ENCODE data around the gene UFC1.
A peak's percentile ranks its signal among the peaks of the same experiment; 100 is the strongest.

UFC1 gene

GRCh38 chr1:161193561-161194235 is 39.9 kb downstream of the UFC1 start:
- Histone ChIP-seq H3K36me3 (ENCODE audit: control insufficient read depth, insufficient read depth, low read length) (no peaks in the 10 kb centered on the region), H3K9me3 (ENCODE audit: control insufficient read depth, low read length) (no peaks in the 10 kb centered on the region), H3K27ac (ENCODE audit: low read depth, low read length, severe bottlenecking) (no peak overlapping the region), H3K4me1 (ENCODE audit: control insufficient read depth, insufficient read depth, low read length, poor library complexity, severe bottlenecking) (peaks cover 18% of the 10 kb centered on the region), H3K4me3 (ENCODE audit: extremely low read depth, insufficient read depth, low read length, poor library complexity, severe bottlenecking) (no peak overlapping the region)
- 95 to 98% methylated on average over 15 to 21 of the region's 21 CpGs for WGBS, 2 experiments (ENCODE audit: insufficient coverage in 2 of 2)

GRCh38 chr1:161195171-161195570 is 41.4 kb downstream of the UFC1 start:
- Histone ChIP-seq H3K9me3 (ENCODE audit: control insufficient read depth, low read length) (no peaks in the 10 kb centered on the region), H3K27ac (ENCODE audit: low read depth, low read length, severe bottlenecking) (no peak overlapping the region), H3K4me1 (ENCODE audit: control insufficient read depth, insufficient read depth, low read length, poor library complexity, severe bottlenecking) (peaks cover 18% of the 10 kb centered on the region), H3K36me3 (ENCODE audit: control insufficient read depth, insufficient read depth, low read length) (no peaks in the 10 kb centered on the region), H3K4me3 (ENCODE audit: extremely low read depth, insufficient read depth, low read length, poor library complexity, severe bottlenecking) (no peak overlapping the region)
- WGBS, 2 experiments (ENCODE audit: insufficient coverage in 2 of 2), result 100% methylated on average over 3 of the region's 4 CpGs

DNA sequence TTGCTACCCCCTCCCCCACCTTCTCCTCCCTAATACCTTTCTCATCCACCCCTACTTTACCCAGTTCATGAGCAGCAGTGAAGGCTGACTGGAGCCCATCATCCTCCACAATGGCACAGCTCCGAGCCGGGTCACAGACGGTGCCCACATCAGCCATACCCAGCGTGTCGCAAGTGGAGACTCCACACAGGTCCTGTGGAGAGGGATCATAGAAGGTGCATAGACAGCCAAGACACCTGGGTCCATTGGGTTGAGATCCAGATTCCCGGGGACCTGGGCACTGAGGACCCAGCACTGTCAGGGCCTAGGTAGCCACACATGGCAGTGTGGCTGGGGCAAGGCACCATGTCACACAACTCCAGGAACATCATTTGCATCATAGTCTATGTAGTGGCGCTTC is 42.3 kb downstream of the UFC1 start:
- Histone ChIP-seq H3K27ac (ENCODE audit: low read depth, low read length, severe bottlenecking) (no peak overlapping the region), H3K4me1 (ENCODE audit: control insufficient read depth, insufficient read depth, low read length, poor library complexity, severe bottlenecking) (peaks cover 19% of the 10 kb centered on the region), H3K9me3 (ENCODE audit: control insufficient read depth, low read length) (no peaks in the 10 kb centered on the region), H3K36me3 (ENCODE audit: control insufficient read depth, insufficient read depth, low read length) (no peaks in the 10 kb centered on the region), H3K4me3 (ENCODE audit: extremely low read depth, insufficient read depth, low read length, poor library complexity, severe bottlenecking) (no peak overlapping the region)
- 97 to 98% methylated on average over 5 to 6 of the region's 7 CpGs for WGBS, 2 experiments (ENCODE audit: insufficient coverage in 2 of 2)

DNA sequence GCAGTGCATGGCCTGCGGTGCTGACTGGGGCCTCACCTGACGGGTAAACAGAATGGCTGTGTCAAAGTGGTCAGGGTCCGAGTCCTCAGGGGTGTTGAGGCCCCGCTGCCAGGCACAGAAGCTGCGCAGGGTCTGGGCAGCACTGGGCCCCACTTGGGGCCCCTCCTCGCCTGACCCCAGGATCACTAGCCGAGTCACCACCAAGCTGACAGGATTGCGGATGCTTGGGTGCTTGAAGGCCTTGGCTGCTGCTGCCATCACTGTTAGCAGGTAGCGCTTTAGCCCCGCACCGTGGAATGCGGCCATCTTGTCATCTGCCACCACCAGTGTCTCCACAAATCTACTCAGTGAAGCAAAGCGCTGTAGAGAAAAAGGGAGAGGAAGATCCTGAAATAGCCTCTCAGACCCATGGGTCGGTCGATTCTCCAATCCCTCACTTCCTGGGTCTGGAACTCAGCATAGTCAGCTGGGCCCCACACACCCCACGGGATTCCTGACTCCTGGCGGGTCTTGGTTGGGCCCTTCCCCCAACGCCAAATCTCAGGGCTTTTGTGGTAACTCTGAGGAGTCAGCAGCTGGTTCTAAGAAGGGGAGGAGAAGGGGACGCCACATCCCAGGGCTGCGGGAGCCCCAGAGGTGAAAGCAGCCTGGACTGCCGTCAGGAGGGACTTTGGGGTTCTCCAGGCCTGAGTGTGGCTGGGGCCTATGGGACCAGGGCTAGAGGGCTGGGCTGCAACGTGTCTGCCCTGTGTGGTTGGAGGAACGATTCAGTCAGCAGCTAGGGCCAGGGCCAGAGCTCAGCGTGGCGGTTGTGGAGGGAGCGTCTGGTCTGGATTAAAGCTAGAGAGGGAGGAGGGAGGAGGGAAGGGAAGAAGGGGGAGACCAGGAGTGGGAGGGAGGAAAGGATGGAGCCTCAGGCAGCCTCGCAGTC is 43.0 kb downstream of the UFC1 start:
- Histone ChIP-seq H3K4me3 (ENCODE audit: extremely low read depth, insufficient read depth, low read length, poor library complexity, severe bottlenecking) (no peak overlapping the region), H3K27ac (ENCODE audit: low read depth, low read length, severe bottlenecking) (peak overlapping the region; percentile 85), H3K36me3 (ENCODE audit: control insufficient read depth, insufficient read depth, low read length) (no peaks in the 10 kb centered on the region), H3K9me3 (ENCODE audit: control insufficient read depth, low read length) (no peaks in the 10 kb centered on the region), H3K4me1 (ENCODE audit: control insufficient read depth, insufficient read depth, low read length, poor library complexity, severe bottlenecking) (peaks cover 26% of the 10 kb centered on the region)
- WGBS, 2 experiments (ENCODE audit: insufficient coverage in 2 of 2), result 82% methylated on average over 19 to 22 of the region's 27 CpGs

DNA sequence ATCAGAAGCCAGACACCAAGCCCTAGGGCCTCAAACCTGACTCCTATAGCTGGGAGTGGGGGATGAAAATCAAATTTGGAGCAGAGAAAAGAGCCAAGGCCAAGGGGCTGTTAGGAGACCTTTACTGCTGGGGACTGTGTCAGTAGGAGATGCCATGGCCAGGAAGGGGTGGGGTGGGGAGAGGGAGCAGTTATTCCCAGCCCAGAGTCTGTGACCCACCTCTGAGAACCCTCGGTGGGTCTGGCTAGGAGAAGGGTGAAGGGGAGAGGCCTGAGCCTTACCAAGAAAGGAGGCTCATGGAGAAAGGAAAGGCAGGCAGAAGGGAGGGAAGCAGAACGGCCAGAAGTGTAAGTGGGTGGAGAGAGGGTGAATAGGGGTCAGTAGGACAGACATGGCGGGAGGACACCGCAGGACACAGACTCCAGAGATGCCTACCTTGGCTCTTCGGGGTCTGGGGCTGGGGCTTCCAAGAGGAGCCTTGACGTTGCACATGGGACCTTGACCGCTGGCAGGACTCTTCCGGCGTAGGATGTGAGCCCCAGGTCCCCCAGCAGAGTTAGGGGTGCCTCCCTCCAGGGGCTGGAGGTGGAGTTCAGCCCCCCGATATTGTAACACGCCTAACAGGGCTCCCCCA is 43.9 kb downstream of the UFC1 start:
- WGBS, 2 experiments (ENCODE audit: insufficient coverage in 2 of 2), result 92 to 93% methylated on average over 9 to 10 of the region's 11 CpGs

DNA sequence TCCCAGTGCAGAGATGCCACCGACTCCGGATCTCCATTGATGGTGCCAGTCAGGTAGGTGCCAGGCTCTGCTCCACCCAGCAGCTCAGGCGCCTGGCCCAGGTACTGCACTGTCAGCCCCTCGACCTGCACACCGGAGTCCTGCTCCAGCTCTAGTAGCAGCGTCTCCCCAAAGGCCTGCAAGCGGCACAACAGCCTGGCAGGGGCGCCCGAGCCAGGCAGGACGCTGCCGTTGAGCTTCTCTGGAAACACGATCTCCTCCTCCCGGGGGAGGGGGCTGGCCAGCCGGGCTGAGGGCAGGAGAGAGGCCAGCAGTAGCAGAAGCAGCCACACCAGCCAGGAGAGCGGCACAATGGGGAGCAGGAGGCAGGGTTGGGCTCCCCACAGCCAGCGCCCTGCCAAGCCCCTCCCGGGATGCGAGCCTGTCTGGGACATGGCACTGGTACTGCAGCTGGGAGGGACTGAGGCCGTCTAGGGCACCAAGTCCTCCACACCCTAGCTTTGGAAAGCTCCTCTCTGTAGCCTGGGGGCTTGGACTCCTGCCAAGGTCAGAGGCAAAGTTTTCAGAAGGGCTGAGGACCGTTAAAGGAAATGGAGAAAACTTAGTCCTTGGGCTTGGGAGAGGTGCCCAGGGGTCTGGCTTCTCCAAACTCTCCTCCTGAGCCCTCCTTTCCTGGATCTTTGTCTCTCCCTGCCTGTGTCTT is 44.6 kb downstream of the UFC1 start:
- Histone ChIP-seq H3K9me3 (ENCODE audit: control insufficient read depth, low read length) (no peaks in the 10 kb centered on the region), H3K4me1 (ENCODE audit: control insufficient read depth, insufficient read depth, low read length, poor library complexity, severe bottlenecking) (peaks cover 30% of the 10 kb centered on the region), H3K4me3 (ENCODE audit: extremely low read depth, insufficient read depth, low read length, poor library complexity, severe bottlenecking) (peak overlapping the region; percentile 16), H3K36me3 (ENCODE audit: control insufficient read depth, insufficient read depth, low read length) (peaks cover 2% of the 10 kb centered on the region), H3K27ac (ENCODE audit: low read depth, low read length, severe bottlenecking) (peak overlapping the region; percentile 2)
- 33 to 38% methylated on average over 16 to 18 of the region's 20 CpGs for WGBS, 2 experiments (ENCODE audit: insufficient coverage in 2 of 2)

More for the DNA sequence above, 43.9 kb downstream of the UFC1 start:
- Histone ChIP-seq H3K4me3 (ENCODE audit: extremely low read depth, insufficient read depth, low read length, poor library complexity, severe bottlenecking) (peak overlapping the region; percentile 2), H3K27ac (ENCODE audit: low read depth, low read length, severe bottlenecking) (peak overlapping the region; percentile 85), H3K9me3 (ENCODE audit: control insufficient read depth, low read length) (no peaks in the 10 kb centered on the region), H3K4me1 (ENCODE audit: control insufficient read depth, insufficient read depth, low read length, poor library complexity, severe bottlenecking) (peaks cover 28% of the 10 kb centered on the region), H3K36me3 (ENCODE audit: control insufficient read depth, insufficient read depth, low read length) (no peaks in the 10 kb centered on the region)

GRCh38 chr1:161198897-161199431 is 45.2 kb downstream of the UFC1 start, which contains the start of gene ADAMTS4:
Gene ADAMTS4 (minus strand): TSS chr1:161199054. CDS start chr1:161198627, 427 bp downstream.
- WGBS, 2 experiments (ENCODE audit: insufficient coverage in 2 of 2), result 60 to 68% methylated on average over 7 to 9 of the region's 11 CpGs
- peaks cover 32% of the 10 kb centered on the region for H3K4me1 ChIP-seq (ENCODE audit: control insufficient read depth, insufficient read depth, low read length, poor library complexity, severe bottlenecking)
- peaks cover 8% of the 10 kb centered on the region for H3K36me3 ChIP-seq (ENCODE audit: control insufficient read depth, insufficient read depth, low read length)
- no peaks in the 10 kb centered on the region for H3K9me3 ChIP-seq (ENCODE audit: control insufficient read depth, low read length)
- peak within 1 kb of the TSS; percentile 16 for H3K4me3 ChIP-seq (ENCODE audit: extremely low read depth, insufficient read depth, low read length, poor library complexity, severe bottlenecking)
- H3K27ac ChIP-seq (ENCODE audit: low read depth, low read length, severe bottlenecking), result peak within 1 kb of the TSS; percentile 88

- H3K4me1 ChIP-seq (ENCODE audit: control insufficient read depth, insufficient read depth, low read length, poor library complexity, severe bottlenecking), result peaks cover 32% of the 10 kb centered on the region
- 68 to 80% methylated on average over 1 to 5 of the region's 5 CpGs for WGBS, 2 experiments (ENCODE audit: insufficient coverage in 2 of 2)
- H3K9me3 ChIP-seq (ENCODE audit: control insufficient read depth, low read length), result no peaks in the 10 kb centered on the region
- peaks cover 15% of the 10 kb centered on the region for H3K36me3 ChIP-seq (ENCODE audit: control insufficient read depth, insufficient read depth, low read length)
- no peak overlapping the region for H3K4me3 ChIP-seq (ENCODE audit: extremely low read depth, insufficient read depth, low read length, poor library complexity, severe bottlenecking)
- H3K27ac ChIP-seq (ENCODE audit: low read depth, low read length, severe bottlenecking), result peak overlapping the region; percentile 88
These were observed 45.8 kb downstream of the UFC1 start for GRCh38 chr1:161199506-161200139.

DNA sequence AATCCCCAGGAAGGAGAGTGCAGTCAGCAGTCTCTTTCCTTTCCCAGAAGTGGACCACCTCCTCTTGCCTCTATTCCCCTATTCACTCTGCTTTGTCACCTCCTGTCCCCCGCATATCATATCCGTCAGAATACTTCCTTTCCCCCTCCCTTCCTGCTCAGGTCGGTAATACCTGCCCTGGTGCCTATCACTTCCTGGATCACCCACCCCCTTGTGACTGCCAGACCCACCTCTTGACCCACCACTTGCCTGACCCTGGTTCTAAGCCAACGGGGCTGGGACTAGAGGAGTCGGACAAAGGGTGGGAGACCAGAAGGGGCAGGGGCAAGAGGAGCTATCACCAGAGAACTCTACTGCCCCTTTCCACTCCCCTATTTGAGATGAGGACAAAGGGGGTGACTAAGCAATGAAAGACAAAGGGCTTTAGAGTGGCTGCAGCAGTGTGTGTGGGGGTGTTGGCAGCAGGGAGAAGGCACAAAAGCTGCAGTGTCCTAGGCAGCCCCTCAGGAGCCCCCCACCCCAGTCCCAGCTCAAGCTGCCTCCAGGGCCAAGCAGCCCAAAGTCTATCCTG is 46.7 kb downstream of the UFC1 start:
- Histone ChIP-seq H3K27ac (ENCODE audit: low read depth, low read length, severe bottlenecking) (peak overlapping the region; percentile 88), H3K4me1 (ENCODE audit: control insufficient read depth, insufficient read depth, low read length, poor library complexity, severe bottlenecking) (peaks cover 28% of the 10 kb centered on the region)

More for the DNA sequence above, 46.7 kb downstream of the UFC1 start:
- WGBS, 2 experiments (ENCODE audit: insufficient coverage in 2 of 2), result 75% methylated on average over 5 of the region's 5 CpGs; no CpG with 5 or more reads in 1 of the 2 experiments
- Histone ChIP-seq H3K36me3 (ENCODE audit: control insufficient read depth, insufficient read depth, low read length) (peaks cover 22% of the 10 kb centered on the region), H3K4me3 (ENCODE audit: extremely low read depth, insufficient read depth, low read length, poor library complexity, severe bottlenecking) (no peak overlapping the region), H3K9me3 (ENCODE audit: control insufficient read depth, low read length) (no peaks in the 10 kb centered on the region)

All from mesodermal cell (in vitro differentiated cells).